ENCODE results near the gene ZNF862. TPM values are rescaled to one million over a fixed set of nuclear protein-coding genes. Genes with fewer than 3 reads are reported as not detected.

Gene ZNF862
- total RNA-seq, 6 donors from 2014 or later: 7.1 to 31.4 (median 16.7) TPM

DNA sequence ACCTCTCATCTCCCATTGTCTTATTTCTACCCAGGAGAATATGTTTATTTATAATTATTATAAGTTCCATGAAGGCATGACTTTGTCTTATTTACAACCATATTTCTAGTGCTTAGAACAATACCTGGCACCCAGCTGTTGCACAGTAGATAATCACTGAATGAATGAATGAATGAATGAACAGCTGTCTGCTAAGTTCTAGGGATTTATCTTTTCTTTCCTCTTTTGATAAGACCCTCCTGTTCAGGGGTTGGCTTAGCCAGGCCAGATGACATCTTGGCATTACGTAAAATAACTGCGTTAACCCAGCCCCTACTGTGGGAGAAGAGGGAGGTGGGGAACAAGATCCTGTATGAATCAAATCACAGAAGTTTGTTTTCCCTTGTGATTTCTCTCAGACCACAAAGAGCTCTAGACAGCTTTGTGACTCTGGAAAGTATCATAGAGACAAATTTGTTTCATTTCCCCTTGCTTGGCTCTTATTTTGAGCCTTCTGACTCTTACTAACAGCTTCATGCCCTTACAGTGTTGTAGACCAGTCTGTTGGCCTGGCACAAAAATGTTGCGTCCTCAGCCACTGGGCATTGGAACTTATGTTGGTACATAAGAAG lies 8.4 kb downstream of the ZNF862 start:
- TF ChIP-seq POLR2AphosphoS5 (IDR thresholded peaks at IDR 0.05): no peak
- TF ChIP-seq, protein P1, sequence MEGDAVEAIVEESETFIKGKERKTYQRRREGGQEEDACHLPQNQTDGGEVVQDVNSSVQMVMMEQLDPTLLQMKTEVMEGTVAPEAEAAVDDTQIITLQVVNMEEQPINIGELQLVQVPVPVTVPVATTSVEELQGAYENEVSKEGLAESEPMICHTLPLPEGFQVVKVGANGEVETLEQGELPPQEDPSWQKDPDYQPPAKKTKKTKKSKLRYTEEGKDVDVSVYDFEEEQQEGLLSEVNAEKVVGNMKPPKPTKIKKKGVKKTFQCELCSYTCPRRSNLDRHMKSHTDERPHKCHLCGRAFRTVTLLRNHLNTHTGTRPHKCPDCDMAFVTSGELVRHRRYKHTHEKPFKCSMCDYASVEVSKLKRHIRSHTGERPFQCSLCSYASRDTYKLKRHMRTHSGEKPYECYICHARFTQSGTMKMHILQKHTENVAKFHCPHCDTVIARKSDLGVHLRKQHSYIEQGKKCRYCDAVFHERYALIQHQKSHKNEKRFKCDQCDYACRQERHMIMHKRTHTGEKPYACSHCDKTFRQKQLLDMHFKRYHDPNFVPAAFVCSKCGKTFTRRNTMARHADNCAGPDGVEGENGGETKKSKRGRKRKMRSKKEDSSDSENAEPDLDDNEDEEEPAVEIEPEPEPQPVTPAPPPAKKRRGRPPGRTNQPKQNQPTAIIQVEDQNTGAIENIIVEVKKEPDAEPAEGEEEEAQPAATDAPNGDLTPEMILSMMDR (IDR thresholded peaks at IDR 0.05): no peak
- TF ChIP-seq POLR2A (IDR thresholded peaks at IDR 0.05): no peak
- TF ChIP-seq EP300 (IDR thresholded peaks at IDR 0.05): no peak
- Histone ChIP-seq H3K4me3 (no peak overlapping the region), H3K27ac (no peak overlapping the region), H3K27me3 (no peaks in the 10 kb centered on the region), H3K36me3 (peaks cover 0 to 29% (median 6%) of the 10 kb centered on the region in 4 donors), H3K4me1 (no peaks in the 10 kb centered on the region), H3K9me3 (no peaks in the 10 kb centered on the region)
- DNase-seq (no peak), ATAC-seq (ENCODE audit: low FRiP score in 2 of 2) (no peak)
- 88 to 96% methylated on average over 3 of the region's 3 CpGs for WGBS, 2 donors

DNA sequence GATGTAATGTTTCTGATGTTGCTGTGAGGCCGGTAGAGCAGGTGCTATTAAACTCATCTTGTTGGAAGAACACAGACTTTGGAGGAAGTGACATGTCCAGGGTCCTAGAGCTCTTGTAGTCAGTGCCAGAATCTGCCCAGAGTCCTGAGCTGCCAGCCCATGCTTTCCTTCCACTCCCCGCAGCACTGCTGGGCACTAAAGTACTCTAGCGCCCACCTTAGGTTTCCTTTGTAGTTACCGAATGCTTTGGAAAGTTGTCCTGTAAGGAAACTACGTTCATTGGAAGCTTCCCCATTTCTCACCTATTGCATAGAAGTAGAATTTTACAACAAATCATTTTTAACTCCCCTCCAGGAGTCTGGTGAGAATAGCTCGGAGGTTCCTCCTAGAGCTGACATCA lies 11.0 kb downstream of the ZNF862 start:
- Histone ChIP-seq H3K9me3 (no peaks in the 10 kb centered on the region), H3K27me3 (no peaks in the 10 kb centered on the region), H3K4me3 (no peak overlapping the region), H3K4me1 (no peaks in the 10 kb centered on the region), H3K27ac (no peak overlapping the region), H3K36me3 (peaks cover 0 to 35% (median 10%) of the 10 kb centered on the region in 4 donors)
- no peak for ATAC-seq (ENCODE audit: low FRiP score in 2 of 2)
- WGBS, 2 donors: 90 to 91% methylated on average over 6 of the region's 6 CpGs
- TF ChIP-seq EP300 (IDR thresholded peaks at IDR 0.05) (no peak), POLR2AphosphoS5 (IDR thresholded peaks at IDR 0.05) (no peak), POLR2A (IDR thresholded peaks at IDR 0.05) (no peak)
- TF ChIP-seq, protein P1 (IDR thresholded peaks at IDR 0.05): no peak
- DNase-seq: no peak

DNA sequence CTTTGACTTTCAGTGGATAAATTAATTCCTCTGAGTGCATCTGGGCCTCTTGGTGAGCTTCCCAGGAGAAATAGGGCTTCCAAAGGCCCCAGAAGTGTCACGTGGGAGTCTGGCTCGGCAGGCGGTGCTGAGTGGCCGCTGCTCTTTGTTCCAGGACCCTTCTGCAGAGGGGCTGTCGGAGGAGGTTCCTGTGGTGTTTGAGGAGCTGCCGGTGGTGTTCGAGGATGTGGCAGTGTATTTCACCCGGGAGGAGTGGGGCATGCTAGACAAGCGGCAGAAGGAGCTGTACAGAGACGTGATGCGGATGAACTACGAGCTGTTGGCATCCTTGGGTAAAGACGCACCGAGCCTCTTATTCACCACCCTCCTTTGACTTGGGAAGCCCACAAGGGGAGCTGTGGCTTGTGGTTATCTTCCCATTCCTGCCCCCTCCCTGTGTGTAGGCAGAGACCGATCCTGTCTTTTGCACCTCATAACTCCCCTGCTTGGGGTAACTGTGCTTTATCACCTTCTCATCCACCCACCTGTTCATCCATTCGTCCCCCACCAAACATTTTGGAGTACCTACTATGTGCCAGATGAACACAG lies 11.9 kb downstream of the ZNF862 start:
- ATAC-seq (ENCODE audit: low FRiP score in 2 of 2): no peak
- Histone ChIP-seq H3K9me3 (no peaks in the 10 kb centered on the region), H3K4me1 (peaks cover under 1 to 9% (median 7%) of the 10 kb centered on the region in 4 donors), H3K27me3 (no peaks in the 10 kb centered on the region), H3K36me3 (peaks cover 0 to 35% (median 10%) of the 10 kb centered on the region in 4 donors), H3K27ac (no peak overlapping the region), H3K4me3 (no peak overlapping the region)
- TF ChIP-seq, protein P1 (IDR thresholded peaks at IDR 0.05): no peak
- no peak for TF ChIP-seq EP300 (IDR thresholded peaks at IDR 0.05)
- no peak for TF ChIP-seq POLR2A (IDR thresholded peaks at IDR 0.05)
- no peak for TF ChIP-seq POLR2AphosphoS5 (IDR thresholded peaks at IDR 0.05)
- WGBS, 2 donors: 72 to 84% methylated on average over 15 to 16 of the region's 16 CpGs
- no peak for DNase-seq

DNA sequence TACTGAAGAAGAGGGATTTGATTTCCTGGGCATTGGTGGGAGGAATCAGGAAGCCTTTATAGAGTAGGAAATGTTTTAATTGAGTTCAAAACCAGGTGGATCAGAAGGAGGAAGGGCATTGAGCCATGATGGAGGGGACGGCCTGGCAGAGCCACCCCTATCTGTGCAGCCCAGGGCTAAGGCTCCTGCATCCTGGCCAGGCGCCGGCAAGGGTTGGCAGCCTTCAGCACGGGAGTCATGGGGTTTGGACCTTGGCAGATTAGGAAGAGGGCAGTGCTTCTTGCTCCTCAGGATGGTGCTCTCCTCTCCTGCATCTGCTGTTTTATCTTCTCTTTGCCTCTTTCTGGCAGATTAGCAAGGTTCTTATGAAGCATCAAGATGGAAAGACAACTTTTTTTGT lies 12.5 kb downstream of the ZNF862 start:
- H3K36me3 ChIP-seq: peaks cover 0 to 35% (median 10%) of the 10 kb centered on the region in 4 donors
- DNase-seq (no peak), ATAC-seq (ENCODE audit: low FRiP score in 2 of 2) (no peak)
- H3K4me3 ChIP-seq: no peak overlapping the region
- H3K4me1 ChIP-seq: peaks cover 4 to 15% (median 7%) of the 10 kb centered on the region in 4 donors
- H3K27ac ChIP-seq: no peak overlapping the region
- no peaks in the 10 kb centered on the region for H3K27me3 ChIP-seq
- 93 to 100% methylated on average over 4 of the region's 4 CpGs for WGBS, 2 donors
- TF ChIP-seq, protein P1 (IDR thresholded peaks at IDR 0.05): no peak
- TF ChIP-seq POLR2A (IDR thresholded peaks at IDR 0.05) (no peak), EP300 (IDR thresholded peaks at IDR 0.05) (no peak), POLR2AphosphoS5 (IDR thresholded peaks at IDR 0.05) (no peak)
- no peaks in the 10 kb centered on the region for H3K9me3 ChIP-seq
